ENCODE results near the gene CRYL1. TPM values are rescaled to one million over a fixed set of nuclear protein-coding genes. Genes with fewer than 3 reads are reported as not detected.

Gene CRYL1
- total and polyA plus RNA-seq, 2 of the 8 experiments (the other 6 are each of a cell fraction or from before 2014, with no cell fraction given) = 1.9 to 6.4 TPM

GRCh38 chr13:20394506-20394905, 131.2 kb downstream of the CRYL1 start (continued):
- TF ChIP-seq RNF2 (IDR thresholded peaks at IDR 0.05; ENCODE audit: borderline replicate concordance, low read depth, low read length, missing control alignments, poor library complexity, severe bottlenecking) (no peak), RBBP5 (IDR thresholded peaks at IDR 0.05; ENCODE audit: borderline replicate concordance, low read depth, low read length) (no peak), SIRT6 (IDR thresholded peaks at IDR 0.05; ENCODE audit: low read length) (no peak), HDAC2 (IDR thresholded peaks at IDR 0.05; ENCODE audit: borderline replicate concordance in 1 of 2, low read depth in 2 of 2, low read length in 2 of 2) (no peak), POU5F1 (IDR thresholded peaks at IDR 0.05; ENCODE audit: low read depth, low read length) (no peak), TCF12 (IDR thresholded peaks at IDR 0.05; ENCODE audit: low read depth, low read length) (no peak)
